ENCODE data around the gene NCS1.

GRCh38 chr9:130165579-130165978 lies 6.6 kb upstream of the NCS1 start:
- TF ChIP-seq CTCF (conservative IDR thresholded peaks at IDR 0.05; ENCODE audit: low read length) (no peak), EZH2phosphoT487 (IDR thresholded peaks at IDR 0.05; ENCODE audit: borderline replicate concordance) (no peak)

Data from Loucy (cell line).